AG10803 (cell line): ENCODE measurements around the gene SPTBN2.

Experiments used
- DNase-seq: peaks from one replicate; pipeline ENCODE4 v3.0.0; 2010; ENCODE audit warnings: low read depth
- H3K4me3 ChIP-seq: 2 replicates; pipeline ENCODE4 v1.5.1; 2011; ENCODE audit warnings: mild to moderate bottlenecking, low read length, control low read depth
- TF ChIP-seq, protein P1 (sequence below): conservative IDR thresholded peaks from 2 replicates; pipeline ENCODE4 v1.5.1; 2011; ENCODE audit warnings: mild to moderate bottlenecking, low read length, control low read depth, inconsistent platforms

SPTBN2 gene

DNA sequence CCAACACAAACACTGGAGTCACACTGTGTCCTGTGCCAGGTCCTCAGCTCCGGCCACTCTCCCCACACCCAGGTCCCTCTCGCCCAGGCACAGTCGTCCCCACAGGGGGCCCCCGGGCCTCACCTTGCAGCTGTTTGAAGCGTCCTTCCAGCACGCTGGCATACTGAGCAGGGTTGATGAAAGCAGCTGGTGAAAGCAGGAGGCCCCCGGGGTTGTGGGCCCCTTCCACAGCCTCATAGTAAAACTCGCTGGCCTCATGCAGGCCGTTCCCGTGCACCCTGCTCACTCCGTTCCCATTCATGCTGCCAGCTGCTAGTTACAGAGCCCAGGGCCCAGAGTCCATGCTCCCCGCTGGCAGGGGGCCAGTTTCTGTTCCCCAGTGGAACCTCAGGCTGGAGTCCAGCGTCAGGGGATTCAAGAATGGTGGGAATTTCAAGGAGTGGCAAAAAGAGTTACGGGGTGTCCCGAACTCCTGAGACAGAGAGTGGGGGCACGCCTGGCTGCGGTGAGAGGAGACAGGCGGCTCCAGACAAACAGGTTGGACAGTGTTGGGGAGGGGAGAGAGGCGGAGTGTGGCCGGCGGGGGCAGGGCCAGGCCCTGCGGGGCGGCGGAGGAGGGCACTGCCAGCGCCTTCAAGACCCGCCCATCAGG, 10.6 kb downstream of the SPTBN2 start:
- no peak for DNase-seq
- H3K4me3 ChIP-seq: no peak overlapping the region
- TF ChIP-seq, protein P1, sequence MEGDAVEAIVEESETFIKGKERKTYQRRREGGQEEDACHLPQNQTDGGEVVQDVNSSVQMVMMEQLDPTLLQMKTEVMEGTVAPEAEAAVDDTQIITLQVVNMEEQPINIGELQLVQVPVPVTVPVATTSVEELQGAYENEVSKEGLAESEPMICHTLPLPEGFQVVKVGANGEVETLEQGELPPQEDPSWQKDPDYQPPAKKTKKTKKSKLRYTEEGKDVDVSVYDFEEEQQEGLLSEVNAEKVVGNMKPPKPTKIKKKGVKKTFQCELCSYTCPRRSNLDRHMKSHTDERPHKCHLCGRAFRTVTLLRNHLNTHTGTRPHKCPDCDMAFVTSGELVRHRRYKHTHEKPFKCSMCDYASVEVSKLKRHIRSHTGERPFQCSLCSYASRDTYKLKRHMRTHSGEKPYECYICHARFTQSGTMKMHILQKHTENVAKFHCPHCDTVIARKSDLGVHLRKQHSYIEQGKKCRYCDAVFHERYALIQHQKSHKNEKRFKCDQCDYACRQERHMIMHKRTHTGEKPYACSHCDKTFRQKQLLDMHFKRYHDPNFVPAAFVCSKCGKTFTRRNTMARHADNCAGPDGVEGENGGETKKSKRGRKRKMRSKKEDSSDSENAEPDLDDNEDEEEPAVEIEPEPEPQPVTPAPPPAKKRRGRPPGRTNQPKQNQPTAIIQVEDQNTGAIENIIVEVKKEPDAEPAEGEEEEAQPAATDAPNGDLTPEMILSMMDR: no peak

DNA sequence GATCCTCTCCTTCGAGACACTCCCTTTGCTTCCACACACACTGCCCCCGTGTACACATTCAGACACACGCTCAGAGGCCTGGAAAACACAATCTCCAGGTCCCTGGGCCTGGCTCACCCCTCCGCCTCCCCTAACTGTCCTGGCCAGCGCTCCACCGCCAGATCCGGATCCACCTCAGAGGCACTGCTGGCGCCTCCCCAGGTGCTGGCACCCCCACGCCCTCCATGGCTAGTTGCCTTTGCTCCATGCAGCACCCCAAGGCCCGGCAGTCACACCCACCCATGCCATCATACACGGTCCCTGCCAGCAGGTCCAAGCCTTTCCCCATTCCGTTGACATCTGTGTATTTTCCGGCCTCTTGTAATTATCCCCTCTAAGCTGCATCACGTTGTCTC, 11.1 kb downstream of the SPTBN2 start:
- no peak overlapping the region for H3K4me3 ChIP-seq
- TF ChIP-seq, protein P1: no peak
- DNase-seq: no peak

DNA sequence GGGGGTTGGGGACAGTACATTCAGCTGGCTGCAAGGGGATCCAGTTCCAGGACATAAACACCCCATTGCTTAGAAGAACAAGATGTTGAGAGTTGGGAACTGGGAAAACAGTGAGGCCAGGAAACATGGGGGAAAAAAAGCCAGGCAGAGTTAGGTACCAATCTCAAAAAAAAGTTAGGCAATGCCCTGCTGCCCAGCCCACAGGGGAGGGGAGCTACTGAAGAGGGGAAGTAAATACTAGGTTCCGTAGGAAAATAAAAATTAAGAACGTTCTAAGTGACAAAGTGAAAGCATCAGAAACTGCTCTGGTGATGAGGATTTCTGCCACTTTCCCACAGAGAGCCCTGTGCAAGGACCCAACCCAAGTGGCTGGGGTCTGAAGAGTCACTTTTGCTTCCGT, 12.0 kb downstream of the SPTBN2 start:
- no peak for DNase-seq
- H3K4me3 ChIP-seq: no peak overlapping the region

GRCh38 chr11:66715346-66716085, 13.5 kb downstream of the SPTBN2 start:
- H3K4me3 ChIP-seq: no peak overlapping the region
- no peak for DNase-seq
- TF ChIP-seq, protein P1: no peak

More for the DNA sequence above, 12.0 kb downstream of the SPTBN2 start:
- TF ChIP-seq, protein P1: no peak

DNA sequence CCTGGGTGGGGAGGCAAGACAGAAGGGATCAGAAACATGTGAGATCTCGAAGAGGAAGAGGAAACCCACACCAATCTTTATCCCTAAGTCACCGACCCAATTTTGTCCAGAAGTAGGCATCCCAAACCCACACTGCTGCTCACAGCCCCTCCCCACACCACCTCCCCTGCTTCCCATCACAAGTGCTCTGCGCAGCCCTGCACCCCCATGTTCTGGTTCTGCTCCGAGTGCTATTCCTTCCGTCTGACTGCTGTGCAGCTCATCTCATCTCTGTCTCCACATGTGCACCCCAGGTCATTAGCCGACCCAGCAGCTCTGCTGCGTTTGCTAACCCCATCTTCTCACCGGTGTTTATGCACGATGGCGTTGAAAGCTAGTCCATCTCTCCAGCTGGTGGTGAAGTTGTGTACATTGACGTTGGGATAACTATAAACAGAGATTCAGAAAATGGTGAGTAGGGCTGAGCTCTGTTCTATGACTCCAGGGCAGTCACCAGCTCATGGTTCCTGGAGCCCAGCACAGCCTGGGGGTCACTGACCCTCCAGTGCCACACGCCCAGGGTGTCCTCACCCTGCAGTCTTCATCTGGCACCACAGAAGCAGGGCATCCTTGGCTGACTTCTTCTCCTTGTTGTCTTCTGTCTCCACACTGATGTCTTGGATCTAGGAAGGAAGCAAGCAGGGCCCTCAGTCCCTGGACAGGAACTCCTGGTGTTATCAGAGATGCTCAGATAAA, 15.1 kb downstream of the SPTBN2 start:
- DNase-seq: no peak
- H3K4me3 ChIP-seq: no peak overlapping the region
- TF ChIP-seq, protein P1: no peak

- TF ChIP-seq, protein P1: no peak
- no peak overlapping the region for H3K4me3 ChIP-seq
These were observed 18.6 kb downstream of the SPTBN2 start for GRCh38 chr11:66710384-66710930.

More at GRCh38 chr11:66710384-66710930, 18.6 kb downstream of the SPTBN2 start:
- no peak for DNase-seq
